ENCODE measurements around the gene ESYT3.

DNA sequence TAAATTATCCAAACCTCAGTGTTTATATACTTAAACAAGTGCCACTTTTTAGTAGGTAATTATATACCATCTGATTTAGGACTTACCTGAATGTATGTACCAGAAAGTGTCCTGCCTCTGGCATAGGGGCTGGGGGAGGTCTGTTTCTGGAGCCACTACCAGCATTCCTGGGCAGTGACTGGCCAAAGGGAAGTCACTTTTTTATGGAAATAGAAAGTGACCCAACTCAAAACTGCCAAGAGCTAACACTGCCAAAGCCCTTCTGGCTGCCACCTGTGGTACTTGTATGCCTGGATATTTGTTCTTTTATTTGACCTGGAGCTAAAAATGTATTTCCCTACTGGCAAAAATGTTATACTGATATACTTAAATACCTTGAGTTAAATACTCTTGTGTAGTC lies 42.7 kb downstream of the ESYT3 start:
- no peak for TF ChIP-seq POLR2A (IDR thresholded peaks at IDR 0.05)
- no peak for TF ChIP-seq CTCF (IDR thresholded peaks at IDR 0.05)

All from vagina (tissue), 2 donors.